ENCODE measurements around the gene ZNF48. TPM values are rescaled to one million over a fixed set of nuclear protein-coding genes. Genes with fewer than 3 reads are reported as not detected.
A peak's percentile ranks its signal among the peaks of the same experiment; 100 is the strongest.

Gene ZNF48
- total RNA-seq, 4 donors from 2014 or later: 6.3 to 12.1 (median 8.1) TPM

DNA sequence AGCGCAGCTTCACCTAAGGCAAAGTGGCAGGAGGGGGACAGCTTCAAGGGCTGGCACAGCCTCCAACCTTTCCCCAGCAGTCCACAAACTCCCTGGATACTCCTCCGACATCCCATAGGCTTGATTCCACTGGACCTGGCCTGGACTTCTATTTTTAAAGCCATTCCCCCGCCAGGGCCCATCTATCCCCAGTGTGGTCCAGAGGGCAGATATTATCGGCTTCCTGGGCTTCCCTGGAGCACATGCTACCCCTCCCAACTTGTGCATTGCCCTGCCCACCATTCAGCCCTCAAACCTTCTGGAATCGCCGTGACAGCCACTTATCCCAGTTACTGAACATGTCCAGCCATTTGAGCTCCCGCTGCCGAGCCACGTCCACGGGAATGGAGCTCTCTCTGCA, 30.0 kb upstream of the ZNF48 start:
- WGBS: 86% methylated on average over 10 of the region's 10 CpGs
- no peak overlapping the region for H3K27ac ChIP-seq
- TF ChIP-seq POLR2AphosphoS5 (IDR thresholded peaks at IDR 0.05) (no peak), EP300 (IDR thresholded peaks at IDR 0.05) (no peak), POLR2A (IDR thresholded peaks at IDR 0.05) (no peak)
- TF ChIP-seq, protein P1, sequence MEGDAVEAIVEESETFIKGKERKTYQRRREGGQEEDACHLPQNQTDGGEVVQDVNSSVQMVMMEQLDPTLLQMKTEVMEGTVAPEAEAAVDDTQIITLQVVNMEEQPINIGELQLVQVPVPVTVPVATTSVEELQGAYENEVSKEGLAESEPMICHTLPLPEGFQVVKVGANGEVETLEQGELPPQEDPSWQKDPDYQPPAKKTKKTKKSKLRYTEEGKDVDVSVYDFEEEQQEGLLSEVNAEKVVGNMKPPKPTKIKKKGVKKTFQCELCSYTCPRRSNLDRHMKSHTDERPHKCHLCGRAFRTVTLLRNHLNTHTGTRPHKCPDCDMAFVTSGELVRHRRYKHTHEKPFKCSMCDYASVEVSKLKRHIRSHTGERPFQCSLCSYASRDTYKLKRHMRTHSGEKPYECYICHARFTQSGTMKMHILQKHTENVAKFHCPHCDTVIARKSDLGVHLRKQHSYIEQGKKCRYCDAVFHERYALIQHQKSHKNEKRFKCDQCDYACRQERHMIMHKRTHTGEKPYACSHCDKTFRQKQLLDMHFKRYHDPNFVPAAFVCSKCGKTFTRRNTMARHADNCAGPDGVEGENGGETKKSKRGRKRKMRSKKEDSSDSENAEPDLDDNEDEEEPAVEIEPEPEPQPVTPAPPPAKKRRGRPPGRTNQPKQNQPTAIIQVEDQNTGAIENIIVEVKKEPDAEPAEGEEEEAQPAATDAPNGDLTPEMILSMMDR (IDR thresholded peaks at IDR 0.05): no peak
- peaks cover 39% of the 10 kb centered on the region for H3K4me1 ChIP-seq
- no peaks in the 10 kb centered on the region for H3K9me3 ChIP-seq
- no peak overlapping the region for H3K4me3 ChIP-seq
- H3K36me3 ChIP-seq: peaks cover 52% of the 10 kb centered on the region
- H3K27me3 ChIP-seq: no peaks in the 10 kb centered on the region
- no peak for DNase-seq (ENCODE audit: low spot score in 2 of 2)

DNA sequence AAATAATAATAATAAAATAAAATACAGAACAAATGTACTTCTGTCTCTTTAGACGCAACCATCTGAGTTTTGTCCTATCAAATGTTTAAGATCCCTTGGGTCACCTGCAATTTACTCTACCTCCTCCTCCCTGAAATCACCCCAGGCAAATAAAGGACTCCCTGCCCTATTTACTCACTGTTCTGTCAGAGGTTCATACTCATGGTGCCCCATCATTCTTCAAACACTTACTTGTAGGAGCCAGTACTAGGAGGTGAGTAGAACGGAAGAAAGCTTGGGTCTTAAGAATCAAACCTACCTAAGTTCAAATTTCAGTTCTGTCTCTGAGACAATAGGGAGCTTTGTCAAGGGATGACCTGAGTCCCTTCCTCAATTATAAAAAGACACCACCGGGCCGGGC, 28.7 kb upstream of the ZNF48 start:
- Histone ChIP-seq H3K4me3 (no peak overlapping the region), H3K27ac (no peak overlapping the region), H3K4me1 (peaks cover 43% of the 10 kb centered on the region), H3K27me3 (no peaks in the 10 kb centered on the region), H3K9me3 (no peaks in the 10 kb centered on the region), H3K36me3 (peaks cover 43% of the 10 kb centered on the region)
- WGBS: 66% methylated on average over 4 of the region's 4 CpGs
- DNase-seq (ENCODE audit: low spot score in 2 of 2): no peak
- no peak for TF ChIP-seq EP300 (IDR thresholded peaks at IDR 0.05)
- TF ChIP-seq, protein P1 (IDR thresholded peaks at IDR 0.05): no peak
- no peak for TF ChIP-seq POLR2A (IDR thresholded peaks at IDR 0.05)
- TF ChIP-seq POLR2AphosphoS5 (IDR thresholded peaks at IDR 0.05): no peak

DNA sequence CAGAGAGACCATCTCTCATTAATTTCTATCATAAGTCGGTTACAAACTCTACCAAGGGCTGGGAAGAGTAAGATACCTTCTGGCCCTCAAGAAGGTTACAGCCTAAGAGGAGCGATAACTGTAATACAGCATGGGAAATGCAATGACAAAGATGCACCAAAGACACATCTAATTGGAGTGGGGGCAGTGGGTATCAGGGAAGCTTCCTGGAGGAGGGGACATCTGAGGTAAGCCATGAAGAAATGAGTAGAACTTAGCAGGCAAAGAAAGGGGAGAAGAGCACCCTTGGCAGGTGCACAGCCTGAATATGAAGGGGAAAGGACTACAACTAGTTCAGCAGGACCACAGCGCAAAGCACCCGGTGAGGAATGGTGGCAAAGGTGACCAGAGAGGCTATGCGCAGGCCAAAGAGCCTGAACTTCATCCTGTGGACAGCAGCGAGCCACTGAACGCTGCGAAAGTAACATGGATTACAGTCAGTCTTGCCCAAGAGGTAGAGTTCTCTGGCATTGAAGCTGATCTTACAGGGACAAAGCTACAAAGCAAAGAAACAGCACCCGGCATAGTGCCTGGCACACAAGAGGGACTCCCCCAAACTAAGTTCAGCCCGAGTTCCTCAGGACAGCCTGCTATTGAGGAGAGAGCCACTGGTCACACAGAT, 27.7 kb upstream of the ZNF48 start:
- TF ChIP-seq, protein P1 (IDR thresholded peaks at IDR 0.05): no peak
- no peak for TF ChIP-seq POLR2A (IDR thresholded peaks at IDR 0.05)
- TF ChIP-seq POLR2AphosphoS5 (IDR thresholded peaks at IDR 0.05): no peak
- TF ChIP-seq EP300 (IDR thresholded peaks at IDR 0.05): no peak
- H3K4me3 ChIP-seq: peak overlapping the region; percentile 92
- no peak overlapping the region for H3K27ac ChIP-seq
- H3K36me3 ChIP-seq: peaks cover 36% of the 10 kb centered on the region
- 72% methylated on average over 10 of the region's 10 CpGs for WGBS
- no peak for DNase-seq (ENCODE audit: low spot score in 2 of 2)
- H3K4me1 ChIP-seq: peaks cover 43% of the 10 kb centered on the region
- no peaks in the 10 kb centered on the region for H3K9me3 ChIP-seq
- no peaks in the 10 kb centered on the region for H3K27me3 ChIP-seq

DNA sequence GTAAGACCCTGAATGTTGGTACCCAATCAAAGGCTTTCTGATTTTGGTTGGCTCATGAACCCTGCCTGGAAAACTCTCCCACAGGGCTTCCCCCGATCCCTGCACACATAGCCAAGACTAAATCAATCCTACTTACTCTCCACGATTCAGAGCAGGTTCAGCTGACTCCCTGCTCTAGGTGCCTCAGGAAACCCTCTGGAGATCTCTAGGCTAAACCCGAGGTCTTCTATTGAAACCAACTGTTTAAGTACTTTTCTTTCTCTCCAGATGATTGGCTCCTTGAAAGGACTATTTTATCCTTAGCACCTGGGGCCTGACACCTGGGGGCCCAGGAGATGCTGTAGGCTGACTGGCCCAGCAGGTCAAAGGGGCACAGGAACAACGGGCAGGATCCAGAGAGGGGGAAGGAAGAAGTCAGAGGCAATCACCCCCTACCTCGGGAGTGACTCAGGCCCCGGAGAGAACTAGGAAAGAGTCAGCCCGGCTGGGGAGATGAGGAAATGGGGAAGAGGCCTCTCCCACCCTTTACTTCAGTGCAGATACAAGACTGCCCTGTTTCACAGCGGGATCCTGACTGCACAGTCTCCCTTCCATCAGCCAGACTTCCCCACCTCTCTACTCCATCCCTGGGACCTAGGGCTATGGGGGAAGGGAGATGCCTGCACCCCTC, 27.0 kb upstream of the ZNF48 start:
- peak overlapping the region; percentile 92 for H3K4me3 ChIP-seq
- H3K9me3 ChIP-seq: no peaks in the 10 kb centered on the region
- H3K27ac ChIP-seq: no peak overlapping the region
- peaks cover 43% of the 10 kb centered on the region for H3K4me1 ChIP-seq
- TF ChIP-seq POLR2AphosphoS5 (IDR thresholded peaks at IDR 0.05) (no peak), POLR2A (IDR thresholded peaks at IDR 0.05) (no peak), EP300 (IDR thresholded peaks at IDR 0.05) (no peak)
- TF ChIP-seq, protein P1 (IDR thresholded peaks at IDR 0.05): no peak
- 5% methylated on average over 8 of the region's 8 CpGs for WGBS
- DNase-seq (ENCODE audit: low spot score in 2 of 2): peak in 1 of 2 donors; percentile 66
- peaks cover 28% of the 10 kb centered on the region for H3K36me3 ChIP-seq
- H3K27me3 ChIP-seq: no peaks in the 10 kb centered on the region

DNA sequence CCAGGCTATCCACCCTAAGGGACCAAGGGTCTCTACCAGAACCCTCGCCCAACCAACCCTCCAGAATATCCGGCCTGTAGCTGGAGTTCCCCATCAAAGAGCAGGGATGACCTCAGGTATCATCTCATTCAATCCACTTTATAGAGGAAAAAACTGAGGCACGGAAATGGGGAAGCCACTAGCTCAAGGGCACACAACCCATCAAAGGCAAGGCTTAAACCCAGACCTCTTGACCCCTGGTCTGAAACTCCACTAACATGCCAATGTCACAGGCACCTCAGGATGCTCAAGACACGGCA, 26.5 kb upstream of the ZNF48 start:
- TF ChIP-seq POLR2A (IDR thresholded peaks at IDR 0.05) (no peak), POLR2AphosphoS5 (IDR thresholded peaks at IDR 0.05) (no peak), EP300 (IDR thresholded peaks at IDR 0.05) (no peak)
- TF ChIP-seq, protein P1 (IDR thresholded peaks at IDR 0.05): no peak
- Histone ChIP-seq H3K27me3 (no peaks in the 10 kb centered on the region), H3K36me3 (peaks cover 23% of the 10 kb centered on the region), H3K27ac (peak overlapping the region; percentile 88), H3K4me1 (peaks cover 43% of the 10 kb centered on the region), H3K9me3 (no peaks in the 10 kb centered on the region), H3K4me3 (peak overlapping the region; percentile 92)
- WGBS: 7% methylated on average over 4 of the region's 4 CpGs
- no peak for DNase-seq (ENCODE audit: low spot score in 2 of 2)
